Measurements from ENCODE around the gene NDUFAF3.

Gene NDUFAF3

GRCh38 chr3:49054344-49054862 is 32.5 kb downstream of the NDUFAF3 start:
- DNase-seq (ENCODE audit: low spot score): no peak

DNA sequence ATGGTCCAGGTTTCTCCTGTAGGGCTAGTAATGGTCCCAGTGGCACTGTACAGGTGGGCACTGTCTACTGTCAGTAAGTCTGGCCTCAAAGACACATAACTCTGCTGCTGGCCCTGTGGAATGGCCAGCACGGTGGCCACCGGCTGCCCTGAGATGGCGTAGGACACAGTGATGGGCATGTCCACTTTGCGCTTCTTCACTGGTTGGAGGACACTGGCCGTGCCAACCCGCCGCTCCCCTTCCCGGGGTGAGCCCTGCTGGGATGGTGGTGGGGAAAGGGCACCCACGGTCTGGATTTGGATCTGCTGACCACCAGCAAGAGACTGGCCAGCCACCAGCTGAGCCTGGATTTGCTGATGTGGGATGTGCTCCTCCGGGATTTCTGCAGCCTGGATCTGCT is 35.3 kb downstream of the NDUFAF3 start:
- no peak for DNase-seq (ENCODE audit: low spot score)

- no peak for DNase-seq (ENCODE audit: low spot score)
Measured at GRCh38 chr3:49058011-49058410, 36.1 kb downstream of the NDUFAF3 start.
